HCT116 (cell line): ENCODE results near the gene CLEC16A. TPM values are rescaled to one million over a fixed set of nuclear protein-coding genes. Genes with fewer than 3 reads are reported as not detected.

Experiments
- ATAC-seq: fragments of 200-7000 bp; cut with Tn5 transposase; 2 replicates; pipeline ENCODE4 v1.9.1; 2020; ENCODE audit warnings: mild to moderate bottlenecking, moderate library complexity
- BruUV-seq: library from RNA; stranded (reverse); fragments of 400-500 nt; replicated peaks from 2 replicates; lab custom pipeline; 2021; lab: Mats Ljungman, UMichigan
- CTCF ChIA-PET: fragments of 300-600 bp; sonication (Branson Sonifier 250); formaldehyde crosslinking; loops from one replicate; lab custom pipeline; 2021; ENCODE audit warnings: antibody characterized with exemption; lab: Charles Lee
- POLR2A ChIA-PET: fragments of 300-600, 350-600 bp; sonication (Branson Sonifier 250); formaldehyde crosslinking; loops from one replicate; lab custom pipeline; 2021; ENCODE audit warnings: antibody characterized with exemption; lab: Charles Lee
- RAD21 ChIA-PET, 2 experiments: fragments of 300-600 bp; sonication (Branson Sonifier 250); formaldehyde crosslinking; loops; one replicate each; lab custom pipeline; 2023; ENCODE audit warnings: low total read pairs in 2 of 2; ENCODE audit not compliant: uncharacterized antibody in 2 of 2, unreplicated experiment in 2 of 2, low non-redundant PET in 1 of 2; lab: Charles Lee
- DNase-seq: peaks from one replicate; pipeline ENCODE4 v3.0.0-alpha.2; 2010; ENCODE audit warnings: low read depth, low spot score
- H2AFZ ChIP-seq: fragments of 200-600 bp; shearing (Covaris generic), sonication (generic); 2 replicates; pipeline ENCODE4 v1.6.1; 2017; ENCODE audit warnings: low read depth, mixed run types, mixed read lengths, antibody characterized with exemption, low read length; ENCODE audit not compliant: poor library complexity, severe bottlenecking
- H3K27ac ChIP-seq: 2 replicates; pipeline ENCODE4 v1.5.1; 2012; ENCODE audit warnings: low read depth, low read length
- H3K27me3 ChIP-seq: fragments of 200-600 bp; sonication (generic); 2 replicates; pipeline ENCODE4 v1.6.1; 2016; ENCODE audit warnings: mixed run types, low read length, mixed read lengths; ENCODE audit not compliant: insufficient read depth
- H3K36me3 ChIP-seq, 2 experiments: fragments of 200-500 bp in 1 of 2; fragments of 200-600 bp in 1 of 2; sonication (Bioruptor generic) in 1 of 2; sonication (generic) in 1 of 2; 2 replicates each; pipeline versions ENCODE4 v1.5.1 to v1.6.1; 2014 to 2016; ENCODE audit warnings: low read length in 2 of 2, inconsistent platforms in 1 of 2, mixed read lengths in 1 of 2, mixed run types in 1 of 2; ENCODE audit not compliant: insufficient read depth in 2 of 2, control insufficient read depth in 1 of 2
- H3K4me1 ChIP-seq, 2 experiments: fragments of 200-600 bp in 1 of 2; sonication (generic) in 1 of 2; 2 replicates each; pipeline versions ENCODE4 v1.5.1 to v1.6.1; 2012 to 2017; ENCODE audit warnings: low read length in 2 of 2, inconsistent platforms in 1 of 2, mild to moderate bottlenecking in 1 of 2, mixed read lengths in 1 of 2, mixed run types in 1 of 2, moderate library complexity in 1 of 2; ENCODE audit not compliant: insufficient read depth in 2 of 2, control insufficient read depth in 1 of 2
- H3K4me2 ChIP-seq: fragments of 200-600 bp; sonication (generic); 2 replicates; pipeline ENCODE4 v1.6.1; 2017; ENCODE audit warnings: mixed run types, low read length, mixed read lengths
- H3K4me3 ChIP-seq, 2 experiments: fragments of 200-600 bp in 1 of 2; sonication (generic) in 1 of 2; replicated peaks in 1 of 2; 2 replicates each; pipeline ENCODE4 v1.5.1; 2011 to 2016; ENCODE audit warnings: low read length in 2 of 2, control low read depth in 1 of 2, low read depth in 1 of 2, mild to moderate bottlenecking in 1 of 2, mixed read lengths in 1 of 2, mixed run types in 1 of 2
- H3K79me2 ChIP-seq: fragments of 200-600 bp; sonication (generic); 2 replicates; pipeline ENCODE4 v1.6.1; 2017; ENCODE audit warnings: mild to moderate bottlenecking, mixed run types, low read length, moderate library complexity, mixed read lengths; ENCODE audit not compliant: insufficient read depth
- H3K9ac ChIP-seq: fragments of 200-600 bp; sonication (generic); 2 replicates; pipeline ENCODE4 v1.6.1; 2016; ENCODE audit warnings: low read length, mixed read lengths
- H3K9me2 ChIP-seq: fragments of 200-600 bp; sonication (generic), shearing (Covaris generic); 2 replicates; pipeline ENCODE4 v1.6.1; 2017; ENCODE audit warnings: mixed run types, mild to moderate bottlenecking, moderate library complexity; ENCODE audit not compliant: insufficient read depth
- H3K9me3 ChIP-seq, 2 experiments: fragments of 200-500 bp in 1 of 2; fragments of 200-600 bp in 1 of 2; sonication (Bioruptor generic) in 1 of 2; sonication (generic) in 1 of 2; 2 replicates each; pipeline ENCODE4 v1.6.1; 2014 to 2017; ENCODE audit warnings: low read length in 2 of 2, mixed read lengths in 2 of 2, inconsistent platforms in 1 of 2, low read depth in 1 of 2, mild to moderate bottlenecking in 1 of 2, mixed run types in 1 of 2, moderate library complexity in 1 of 2; ENCODE audit not compliant: control insufficient read depth in 1 of 2, insufficient read depth in 1 of 2
- H4K20me1 ChIP-seq: fragments of 200-600 bp; sonication (generic), shearing (Covaris generic); 2 replicates; pipeline ENCODE4 v1.6.1; 2017; ENCODE audit warnings: mixed run types, mild to moderate bottlenecking, moderate library complexity; ENCODE audit not compliant: insufficient read depth
- ATF3 ChIP-seq: IDR thresholded peaks from 2 replicates; pipeline ENCODE4 v1.6.1; 2012
- CEBPB ChIP-seq: IDR thresholded peaks from 2 replicates; pipeline ENCODE4 v1.6.1; 2012; ENCODE audit warnings: low read depth
- CTCF ChIP-seq, 3 experiments: fragments of 200-600 bp in 1 of 3; sonication (generic) in 1 of 3; IDR thresholded peaks in 2 of 3; conservative IDR thresholded peaks in 1 of 3; 2 replicates each; pipeline ENCODE4 v1.5.1; 2012 to 2017; ENCODE audit warnings: low read depth in 2 of 3, low read length in 2 of 3, antibody characterized with exemption in 1 of 3, borderline replicate concordance in 1 of 3, control low read depth in 1 of 3, mild to moderate bottlenecking in 1 of 3, mixed read lengths in 1 of 3, mixed run types in 1 of 3, moderate library complexity in 1 of 3; ENCODE audit not compliant: insufficient read depth in 1 of 3
- EGR1 ChIP-seq: IDR thresholded peaks from 2 replicates; pipeline ENCODE4 v1.6.1; 2012; ENCODE audit warnings: low read depth
- EZH2 ChIP-seq: fragments of 200-600 bp; sonication (generic); IDR thresholded peaks from 2 replicates; pipeline ENCODE4 v1.6.1; 2017; ENCODE audit warnings: antibody characterized with exemption, mixed run types
- EZH2phosphoT487 ChIP-seq: fragments of 200-600 bp; IDR thresholded peaks from 2 replicates; pipeline ENCODE4 v1.6.1; 2018; ENCODE audit warnings: antibody characterized with exemption, borderline replicate concordance
- FOSL1 ChIP-seq: IDR thresholded peaks from 2 replicates; pipeline ENCODE4 v1.6.1; 2012; ENCODE audit warnings: low read depth
- JUND ChIP-seq: IDR thresholded peaks from 2 replicates; pipeline ENCODE4 v1.6.1; 2012
- MAX ChIP-seq: IDR thresholded peaks from 2 replicates; pipeline ENCODE4 v1.6.1; 2012
- POLR2A ChIP-seq: IDR thresholded peaks from 2 replicates; pipeline ENCODE4 v1.7.0; 2011; ENCODE audit warnings: borderline replicate concordance; ENCODE audit not compliant: insufficient read depth, insufficient read length; ENCODE audit errors: extremely low read depth
- RAD21 ChIP-seq: IDR thresholded peaks from 2 replicates; pipeline ENCODE4 v1.6.1; 2012; ENCODE audit warnings: low read depth, mild to moderate bottlenecking
- REST ChIP-seq: IDR thresholded peaks from 2 replicates; pipeline ENCODE4 v1.6.1; 2012; ENCODE audit warnings: low read depth
- SP1 ChIP-seq: IDR thresholded peaks from 2 replicates; pipeline ENCODE4 v1.6.1; 2012; ENCODE audit warnings: low read depth
- SRF ChIP-seq: IDR thresholded peaks from 2 replicates; pipeline ENCODE4 v1.6.1; 2012; ENCODE audit warnings: low read depth
- TCF7L2 ChIP-seq: IDR thresholded peaks from 2 replicates; pipeline ENCODE4 v1.7.0; 2011; ENCODE audit warnings: borderline replicate concordance, inconsistent platforms; ENCODE audit not compliant: insufficient read depth, insufficient read length; ENCODE audit errors: extremely low read depth
- YY1 ChIP-seq: IDR thresholded peaks from 2 replicates; pipeline ENCODE4 v1.6.1; 2011; ENCODE audit warnings: low read length, low read depth, moderate library complexity, mild to moderate bottlenecking; ENCODE audit not compliant: insufficient replicate concordance; ENCODE audit errors: extremely low read depth
- ZBTB33 ChIP-seq: IDR thresholded peaks from 2 replicates; pipeline ENCODE4 v1.6.1; 2011; ENCODE audit warnings: mild to moderate bottlenecking, low read length, moderate library complexity; ENCODE audit not compliant: insufficient replicate concordance; ENCODE audit errors: extremely low read depth
- ZFX ChIP-seq: fragments of 450-650 bp; IDR thresholded peaks from 2 replicates; pipeline ENCODE4 v1.6.1; 2017
- ZNF274 ChIP-seq: fragments of 200-500 bp; sonication (Bioruptor generic); IDR thresholded peaks from 2 replicates; pipeline ENCODE4 v1.6.1; 2014; ENCODE audit warnings: mild to moderate bottlenecking, low read depth, low read length, inconsistent platforms
- intact Hi-C: fragments of 100-400 bp; cut with micrococcal nuclease; formaldehyde crosslinking; loops from 2 replicates; pipeline ENCODE4 v1.10.0; 2022
- total RNA-seq: library from RNA; stranded (reverse); gene quantifications from one replicate; pipeline ENCODE4 v1.2.1, GENCODE V29; 2021; ENCODE audit not compliant: unreplicated experiment

CLEC16A gene
- total RNA-seq, 1 experiment from 2014 or later: 18.0 TPM

- Histone ChIP-seq H3K9me2 (no peaks in the 10 kb centered on the region), H3K36me3 (peaks cover 0 to 2% of the 10 kb centered on the region in 2 experiments; a peak in 2 of 4 replicates), H4K20me1 (no peaks in the 10 kb centered on the region), H3K4me1 (peaks cover 8 to 13% of the 10 kb centered on the region in 2 experiments; a peak in 3 of 4 replicates), H3K9ac (no peak overlapping the region), H3K79me2 (peaks cover 2% of the 10 kb centered on the region; the same call in 1 of the 2 replicates), H3K27ac (no peak overlapping the region), H3K27me3 (no peaks in the 10 kb centered on the region), H3K4me2 (no peak overlapping the region), H3K4me3 (no peak overlapping the region), H3K9me3 (no peaks in the 10 kb centered on the region), H2AFZ (no peak overlapping the region)
- no TSS peak for BruUV-seq
- ATAC-seq: no peak
- ChIA-PET POLR2A (no interaction called here), RAD21 (no interaction called here), CTCF (interaction anchor here (1.2 kb wide), 1 partner anchor 294 kb away, joined by 3 read pairs; the partner anchor contains the start of gene SOCS1)
- DNase-seq: no peak
- no peak for TF ChIP-seq POLR2A
- no peak for TF ChIP-seq FOSL1
- no peak for TF ChIP-seq MAX
- no peak for TF ChIP-seq JUND
- no peak for TF ChIP-seq SRF
- no peak for TF ChIP-seq SP1
- TF ChIP-seq ZBTB33: no peak
- TF ChIP-seq EGR1: no peak
- TF ChIP-seq EZH2: no peak
- TF ChIP-seq YY1: no peak
- no peak for TF ChIP-seq CTCF (IDR thresholded peaks at IDR 0.05 in 2 of 3, conservative IDR thresholded peaks at IDR 0.05 in 1 of 3; ENCODE audit: borderline replicate concordance in 1 of 3, insufficient read depth in 1 of 3, low read depth in 2 of 3, low read length in 2 of 3)
- no peak for TF ChIP-seq ATF3
- TF ChIP-seq TCF7L2: no peak
- TF ChIP-seq ZFX: no peak
- no peak for TF ChIP-seq ZNF274
- TF ChIP-seq CEBPB: no peak
- TF ChIP-seq REST: no peak
- no peak for TF ChIP-seq RAD21
- TF ChIP-seq EZH2phosphoT487: no peak
- intact Hi-C loops: loop anchor here (5.0 to 10.0 kb wide), 3 partner anchors 411 to 754 kb away; a partner anchor contains a TSS
Measured at GRCh38 chr16:10961231-10961630, 16.9 kb downstream of the CLEC16A start.
